Thyroid gland (tissue), 4 donors: ENCODE measurements around the gene CDX1.

Source experiments
- CTCF ChIP-seq, 6 experiments: fragments of 200-600 bp in 3 of 6; fragments of 450-650 bp in 3 of 6; sonication (generic) in 3 of 6; IDR thresholded peaks; one replicate each; pipeline ENCODE4 v1.5.1; 2016 to 2019; ENCODE audit warnings: antibody characterized with exemption in 6 of 6, mild to moderate bottlenecking in 2 of 6, inconsistent platforms in 1 of 6, moderate library complexity in 1 of 6
- POLR2A ChIP-seq, 2 donors: fragments of 450-650 bp; IDR thresholded peaks; one replicate each; pipeline ENCODE4 v1.6.1; 2017; ENCODE audit warnings: antibody characterized with exemption in 2 of 2, mild to moderate bottlenecking in 2 of 2, moderate library complexity in 1 of 2

- no peak for TF ChIP-seq CTCF (IDR thresholded peaks at IDR 0.05)
- TF ChIP-seq POLR2A (IDR thresholded peaks at IDR 0.05): no peak
Measured at GRCh38 chr5:150121448-150122157, 45.0 kb upstream of the CDX1 start.
